Astrocyte (in vitro differentiated cells and primary cell): ENCODE measurements around the gene FASN. TPM values are rescaled to one million over a fixed set of nuclear protein-coding genes. Genes with fewer than 3 reads are reported as not detected.

Experiments
- DNase-seq: peaks from one replicate; pipeline ENCODE4 v3.0.0-alpha.2; 2010; ENCODE audit warnings: low read depth
- FAIRE-seq: peaks from 2 replicates; lab custom pipeline; 2011; peaks lifted over from hg19 to GRCh38; lab: Jason Lieb, UNC
- H2AFZ ChIP-seq: 2 replicates; pipeline ENCODE4 v1.6.0; 2012; ENCODE audit warnings: low read depth, low read length, inconsistent platforms
- H3K27ac ChIP-seq: 2 replicates; pipeline ENCODE4 v1.5.1; 2011; ENCODE audit warnings: low read depth, low read length, inconsistent platforms
- H3K27me3 ChIP-seq: 2 replicates; pipeline ENCODE4 v1.6.0; 2011; ENCODE audit warnings: low read length, inconsistent platforms; ENCODE audit not compliant: insufficient read depth
- H3K36me3 ChIP-seq: 2 replicates; pipeline ENCODE4 v1.5.1; 2011; ENCODE audit warnings: low read length, inconsistent platforms; ENCODE audit not compliant: insufficient read depth
- H3K4me1 ChIP-seq: 2 replicates; pipeline ENCODE4 v1.5.1; 2011; ENCODE audit warnings: low read length, inconsistent platforms; ENCODE audit not compliant: insufficient read depth
- H3K4me2 ChIP-seq: 2 replicates; pipeline ENCODE4 v1.6.0; 2012; ENCODE audit warnings: low read length, inconsistent platforms
- H3K4me3 ChIP-seq: 2 replicates; pipeline ENCODE4 v1.5.1; 2011; ENCODE audit warnings: low read depth, mild to moderate bottlenecking, low read length, inconsistent platforms; ENCODE audit not compliant: insufficient read depth
- H3K79me2 ChIP-seq: 2 replicates; pipeline ENCODE4 v1.6.0; 2012; ENCODE audit warnings: mild to moderate bottlenecking, low read length, inconsistent platforms; ENCODE audit not compliant: insufficient read depth
- H3K9ac ChIP-seq: 2 replicates; pipeline ENCODE4 v1.6.0; 2012; ENCODE audit warnings: mild to moderate bottlenecking, low read length, inconsistent platforms
- H3K9me3 ChIP-seq: 2 replicates; pipeline ENCODE4 v1.5.1; 2012; ENCODE audit warnings: low read depth, mild to moderate bottlenecking, low read length, inconsistent platforms; ENCODE audit not compliant: insufficient read depth
- H4K20me1 ChIP-seq: 2 replicates; pipeline ENCODE4 v1.6.0; 2012; ENCODE audit warnings: low read length, inconsistent platforms; ENCODE audit not compliant: insufficient read depth
- H3K27ac Mint-ChIP-seq: one replicate; pipeline ENCODE4 v1.8.0; 2021; ENCODE audit warnings: mild to moderate bottlenecking, mixed read lengths; ENCODE audit not compliant: unreplicated experiment
- H3K27me3 Mint-ChIP-seq: one replicate; pipeline ENCODE4 v1.8.0; 2021; ENCODE audit warnings: low read depth, mixed read lengths; ENCODE audit not compliant: unreplicated experiment
- H3K36me3 Mint-ChIP-seq: one replicate; pipeline ENCODE4 v1.8.0; 2021; ENCODE audit warnings: low read depth, mixed read lengths; ENCODE audit not compliant: unreplicated experiment
- H3K4me1 Mint-ChIP-seq: one replicate; pipeline ENCODE4 v1.8.0; 2021; ENCODE audit warnings: low read depth, mixed read lengths; ENCODE audit not compliant: unreplicated experiment
- H3K4me3 Mint-ChIP-seq: one replicate; pipeline ENCODE4 v1.8.0; 2021; ENCODE audit warnings: mild to moderate bottlenecking, moderate library complexity, mixed read lengths; ENCODE audit not compliant: unreplicated experiment
- H3K9me3 Mint-ChIP-seq: one replicate; pipeline ENCODE4 v1.8.0; 2021; ENCODE audit warnings: mild to moderate bottlenecking, mixed read lengths; ENCODE audit not compliant: unreplicated experiment
- EZH2 ChIP-seq: IDR thresholded peaks from 2 replicates; pipeline ENCODE4 v1.6.1; 2012; ENCODE audit warnings: mild to moderate bottlenecking, low read length, inconsistent platforms; ENCODE audit not compliant: insufficient read depth
- total RNA-seq: library from RNA; stranded (reverse); gene quantifications from 2 replicates; pipeline ENCODE4 v1.2.1, GENCODE V29; 2021
- TF ChIP-seq, protein P1 (sequence below): IDR thresholded peaks from 2 replicates; pipeline ENCODE4 v1.5.1; 2011; ENCODE audit warnings: low read depth, mild to moderate bottlenecking, inconsistent platforms, low read length, moderate library complexity; ENCODE audit not compliant: insufficient read depth

FASN gene
- total RNA-seq, 1 donor from 2014 or later: 203 TPM

- FAIRE-seq (no peak), DNase-seq (peak; percentile 39)
- no peaks in the 10 kb centered on the region for H3K36me3 ChIP-seq
- no peaks in the 10 kb centered on the region for H3K27me3 ChIP-seq
- peaks cover 1% of the 10 kb centered on the region for H3K36me3 Mint-ChIP-seq
- no peaks in the 10 kb centered on the region for H3K79me2 ChIP-seq
- no peaks in the 10 kb centered on the region for H3K9me3 ChIP-seq
- H3K4me3 Mint-ChIP-seq: no peak overlapping the region
- no peak overlapping the region for H3K4me3 ChIP-seq
- TF ChIP-seq, protein P1, sequence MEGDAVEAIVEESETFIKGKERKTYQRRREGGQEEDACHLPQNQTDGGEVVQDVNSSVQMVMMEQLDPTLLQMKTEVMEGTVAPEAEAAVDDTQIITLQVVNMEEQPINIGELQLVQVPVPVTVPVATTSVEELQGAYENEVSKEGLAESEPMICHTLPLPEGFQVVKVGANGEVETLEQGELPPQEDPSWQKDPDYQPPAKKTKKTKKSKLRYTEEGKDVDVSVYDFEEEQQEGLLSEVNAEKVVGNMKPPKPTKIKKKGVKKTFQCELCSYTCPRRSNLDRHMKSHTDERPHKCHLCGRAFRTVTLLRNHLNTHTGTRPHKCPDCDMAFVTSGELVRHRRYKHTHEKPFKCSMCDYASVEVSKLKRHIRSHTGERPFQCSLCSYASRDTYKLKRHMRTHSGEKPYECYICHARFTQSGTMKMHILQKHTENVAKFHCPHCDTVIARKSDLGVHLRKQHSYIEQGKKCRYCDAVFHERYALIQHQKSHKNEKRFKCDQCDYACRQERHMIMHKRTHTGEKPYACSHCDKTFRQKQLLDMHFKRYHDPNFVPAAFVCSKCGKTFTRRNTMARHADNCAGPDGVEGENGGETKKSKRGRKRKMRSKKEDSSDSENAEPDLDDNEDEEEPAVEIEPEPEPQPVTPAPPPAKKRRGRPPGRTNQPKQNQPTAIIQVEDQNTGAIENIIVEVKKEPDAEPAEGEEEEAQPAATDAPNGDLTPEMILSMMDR: no peak
- H3K4me1 ChIP-seq: peaks cover 4% of the 10 kb centered on the region
- peaks cover 12% of the 10 kb centered on the region for H4K20me1 ChIP-seq
- H3K27ac Mint-ChIP-seq: no peak overlapping the region
- no peak overlapping the region for H3K9ac ChIP-seq
- peaks cover 27% of the 10 kb centered on the region for H3K4me1 Mint-ChIP-seq
- H2AFZ ChIP-seq: no peak overlapping the region
- H3K9me3 Mint-ChIP-seq: no peaks in the 10 kb centered on the region
- H3K4me2 ChIP-seq: no peak overlapping the region
- H3K27ac ChIP-seq: no peak overlapping the region
- no peaks in the 10 kb centered on the region for H3K27me3 Mint-ChIP-seq
Measured at GRCh38 chr17:82120148-82120547, 22.1 kb upstream of the FASN start.

DNA sequence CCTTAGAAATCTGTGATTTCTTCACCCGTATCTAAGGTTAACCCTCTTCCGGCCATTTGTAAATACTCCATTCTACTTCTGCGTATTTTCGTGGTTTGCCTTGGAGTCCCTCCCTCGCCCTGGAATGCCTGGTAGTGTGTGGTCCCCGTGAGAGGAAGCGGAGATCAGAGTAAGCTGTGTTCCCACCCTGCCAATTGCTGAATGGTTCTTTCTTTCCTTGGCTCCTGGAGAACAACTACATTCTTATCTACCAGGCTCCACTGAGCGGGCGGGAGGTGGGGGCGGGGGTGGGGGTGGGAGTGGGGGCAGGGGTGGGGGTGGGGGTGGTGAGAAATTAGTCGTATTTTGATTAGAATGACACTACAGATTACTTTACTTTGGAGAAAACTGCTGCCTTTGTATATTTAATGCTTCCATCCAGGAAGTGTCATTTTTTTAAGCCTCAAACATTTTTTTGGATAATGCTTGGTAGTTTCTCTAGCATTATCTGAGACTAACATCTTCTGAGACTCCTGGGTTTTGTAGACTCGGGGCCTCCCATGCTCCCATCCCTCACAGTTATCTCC, 20.9 kb upstream of the FASN start:
- Mint-ChIP-seq H3K4me1 (peaks cover 27% of the 10 kb centered on the region), H3K9me3 (no peaks in the 10 kb centered on the region), H3K4me3 (no peak overlapping the region), H3K27me3 (no peaks in the 10 kb centered on the region), H3K36me3 (peaks cover 3% of the 10 kb centered on the region), H3K27ac (no peak overlapping the region)
- H3K4me2 ChIP-seq: peak overlapping the region; percentile 66
- H3K79me2 ChIP-seq: no peaks in the 10 kb centered on the region
- no peak overlapping the region for H3K27ac ChIP-seq
- H3K36me3 ChIP-seq: no peaks in the 10 kb centered on the region
- H2AFZ ChIP-seq: no peak overlapping the region
- no peaks in the 10 kb centered on the region for H3K9me3 ChIP-seq
- FAIRE-seq (no peak), DNase-seq (peak; percentile 75)
- H3K9ac ChIP-seq: no peak overlapping the region
- H4K20me1 ChIP-seq: peaks cover 12% of the 10 kb centered on the region
- peaks cover 4% of the 10 kb centered on the region for H3K4me1 ChIP-seq
- H3K27me3 ChIP-seq: no peaks in the 10 kb centered on the region
- TF ChIP-seq, protein P1: no peak
- no peak for TF ChIP-seq EZH2
- no peak overlapping the region for H3K4me3 ChIP-seq

DNA sequence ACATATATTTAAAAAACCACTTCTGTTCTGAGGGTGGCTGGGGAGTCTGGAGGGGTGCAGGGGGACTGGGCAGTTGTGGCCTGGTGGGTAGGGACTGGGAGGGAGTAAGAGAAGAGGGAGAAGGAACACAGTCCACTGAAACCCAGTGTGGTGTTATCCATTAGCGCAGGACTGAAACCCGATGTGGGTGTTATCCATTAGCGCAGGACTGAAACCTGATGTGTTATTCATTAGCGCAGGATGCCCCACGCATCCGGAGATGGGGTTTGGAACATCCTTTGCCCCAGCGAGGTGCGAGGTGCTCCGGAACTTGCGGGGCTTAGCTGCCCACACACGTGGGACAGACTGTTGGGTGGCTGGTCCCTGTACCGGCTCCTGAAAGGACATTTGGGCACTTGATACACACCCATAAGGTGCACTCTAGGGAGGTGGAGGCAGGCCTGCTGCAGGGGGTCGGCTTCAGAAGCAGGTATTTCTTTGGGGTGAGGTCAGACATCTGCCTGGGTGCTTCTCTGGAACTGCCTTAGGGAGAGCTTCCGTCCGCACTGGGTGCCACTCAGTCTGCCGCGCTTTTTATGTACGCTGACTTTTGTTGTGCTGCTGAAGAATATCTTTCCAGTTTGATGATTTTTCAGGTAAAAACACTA, 20.3 kb upstream of the FASN start:
- Histone ChIP-seq H3K4me2 (peak overlapping the region; percentile 66), H3K4me3 (no peak overlapping the region), H4K20me1 (peaks cover 12% of the 10 kb centered on the region), H3K9ac (no peak overlapping the region), H3K27me3 (no peaks in the 10 kb centered on the region), H2AFZ (no peak overlapping the region), H3K9me3 (no peaks in the 10 kb centered on the region), H3K36me3 (no peaks in the 10 kb centered on the region), H3K4me1 (peaks cover 4% of the 10 kb centered on the region), H3K79me2 (no peaks in the 10 kb centered on the region), H3K27ac (no peak overlapping the region)
- H3K36me3 Mint-ChIP-seq: peaks cover 7% of the 10 kb centered on the region
- TF ChIP-seq EZH2: no peak
- TF ChIP-seq, protein P1: no peak
- DNase-seq (no peak), FAIRE-seq (no peak)
- H3K4me3 Mint-ChIP-seq: no peak overlapping the region
- peaks cover 27% of the 10 kb centered on the region for H3K4me1 Mint-ChIP-seq
- H3K27me3 Mint-ChIP-seq: no peaks in the 10 kb centered on the region
- H3K27ac Mint-ChIP-seq: peak overlapping the region; percentile 85
- H3K9me3 Mint-ChIP-seq: no peaks in the 10 kb centered on the region
